Omental fat pad (tissue), 4 donors: Measurements from ENCODE around the gene PLK5. TPM values are rescaled to one million over a fixed set of nuclear protein-coding genes. Genes with fewer than 3 reads are reported as not detected.

Source experiments
- ATAC-seq: fragments of 150-250 bp; one replicate; pipeline ENCODE4 v1.9.1; 2016; ENCODE audit warnings: mild to moderate bottlenecking, moderate library complexity; ENCODE audit not compliant: low FRiP score
- DNase-seq: peaks from one replicate; pipeline ENCODE4 v3.0.0-alpha.2; 2019; ENCODE audit warnings: low spot score
- total RNA-seq, 4 donors: library from RNA; depleted of rRNA; stranded (reverse); fragments of >200 nt; gene quantifications; one replicate each; pipeline ENCODE4 v1.1.0, GENCODE V29; 2016
- TF ChIP-seq, protein P1 (sequence below), 3 donors: fragments of 450-650 bp; IDR thresholded peaks; one replicate each; pipeline ENCODE4 v1.5.1; 2016 to 2017; ENCODE audit warnings: antibody characterized with exemption in 3 of 3, mild to moderate bottlenecking in 3 of 3, moderate library complexity in 2 of 3

The PLK5 gene
- total RNA-seq, 4 donors from 2014 or later, result not detected

DNA sequence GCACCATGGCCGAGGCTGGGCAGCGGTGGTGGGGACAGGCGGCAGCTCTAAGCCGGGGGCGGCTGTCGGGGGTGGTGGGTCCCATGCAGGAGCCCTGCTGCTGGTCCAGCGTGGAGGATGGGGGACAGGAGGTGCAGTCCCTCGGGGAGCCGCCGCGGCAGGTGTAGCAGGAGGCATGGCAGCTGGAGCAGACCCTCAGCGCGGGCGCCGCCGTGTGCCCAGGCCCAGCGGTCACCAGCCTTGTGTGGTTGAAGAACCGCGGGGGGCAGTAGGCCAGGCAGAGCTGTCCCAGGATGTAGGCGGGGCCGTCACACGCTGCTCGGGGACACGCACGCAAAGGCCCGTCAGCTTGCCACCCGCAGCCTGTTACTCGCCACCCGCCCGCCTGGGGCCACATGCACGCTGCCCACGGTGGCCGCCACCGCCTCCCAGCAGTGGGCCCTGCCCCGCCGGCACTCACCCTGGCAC lies 42.0 kb upstream of the PLK5 start:
- ATAC-seq (no peak), DNase-seq (no peak)

DNA sequence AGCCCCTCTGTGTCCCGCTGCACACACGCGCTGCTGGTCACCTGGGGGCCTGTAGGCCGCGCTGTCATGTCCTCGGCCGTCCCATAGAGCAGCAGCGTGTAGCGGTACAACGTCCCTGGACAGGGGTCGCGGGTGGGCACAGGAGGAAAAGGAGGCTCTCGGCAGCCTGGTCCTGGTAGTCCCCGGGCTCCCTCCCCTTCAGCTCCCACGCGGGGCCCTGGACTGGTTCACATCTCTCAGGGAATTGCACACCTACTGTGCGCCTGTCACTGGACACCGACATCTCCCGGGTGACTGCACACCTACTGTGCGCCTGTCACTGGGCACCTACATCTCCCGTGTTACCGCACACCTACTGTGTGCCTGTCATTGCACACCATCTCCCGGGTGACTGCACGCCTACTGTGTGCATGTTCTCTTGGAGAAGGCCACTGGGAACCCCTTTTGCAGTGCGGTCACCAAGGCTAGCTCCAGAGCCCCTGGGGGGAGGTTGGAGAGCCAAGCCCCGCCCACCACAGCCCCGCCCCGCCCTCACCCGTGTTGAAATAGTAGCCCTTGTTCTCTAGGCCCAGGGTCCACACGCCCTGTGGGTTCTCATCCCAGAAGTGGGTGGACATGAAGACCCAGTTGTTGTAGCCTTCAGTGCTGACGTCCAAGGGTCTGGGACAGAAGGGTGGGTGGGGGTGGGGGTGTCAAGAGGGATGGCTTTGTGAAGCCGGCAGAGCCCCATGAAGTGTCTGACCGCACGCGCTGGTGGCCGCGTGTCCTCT lies 41.3 kb upstream of the PLK5 start:
- DNase-seq (no peak), ATAC-seq (no peak)
- TF ChIP-seq, protein P1, sequence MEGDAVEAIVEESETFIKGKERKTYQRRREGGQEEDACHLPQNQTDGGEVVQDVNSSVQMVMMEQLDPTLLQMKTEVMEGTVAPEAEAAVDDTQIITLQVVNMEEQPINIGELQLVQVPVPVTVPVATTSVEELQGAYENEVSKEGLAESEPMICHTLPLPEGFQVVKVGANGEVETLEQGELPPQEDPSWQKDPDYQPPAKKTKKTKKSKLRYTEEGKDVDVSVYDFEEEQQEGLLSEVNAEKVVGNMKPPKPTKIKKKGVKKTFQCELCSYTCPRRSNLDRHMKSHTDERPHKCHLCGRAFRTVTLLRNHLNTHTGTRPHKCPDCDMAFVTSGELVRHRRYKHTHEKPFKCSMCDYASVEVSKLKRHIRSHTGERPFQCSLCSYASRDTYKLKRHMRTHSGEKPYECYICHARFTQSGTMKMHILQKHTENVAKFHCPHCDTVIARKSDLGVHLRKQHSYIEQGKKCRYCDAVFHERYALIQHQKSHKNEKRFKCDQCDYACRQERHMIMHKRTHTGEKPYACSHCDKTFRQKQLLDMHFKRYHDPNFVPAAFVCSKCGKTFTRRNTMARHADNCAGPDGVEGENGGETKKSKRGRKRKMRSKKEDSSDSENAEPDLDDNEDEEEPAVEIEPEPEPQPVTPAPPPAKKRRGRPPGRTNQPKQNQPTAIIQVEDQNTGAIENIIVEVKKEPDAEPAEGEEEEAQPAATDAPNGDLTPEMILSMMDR (IDR thresholded peaks at IDR 0.05), result no peak

More for the DNA sequence above, 42.0 kb upstream of the PLK5 start:
- TF ChIP-seq, protein P1 (IDR thresholded peaks at IDR 0.05), result no peak

DNA sequence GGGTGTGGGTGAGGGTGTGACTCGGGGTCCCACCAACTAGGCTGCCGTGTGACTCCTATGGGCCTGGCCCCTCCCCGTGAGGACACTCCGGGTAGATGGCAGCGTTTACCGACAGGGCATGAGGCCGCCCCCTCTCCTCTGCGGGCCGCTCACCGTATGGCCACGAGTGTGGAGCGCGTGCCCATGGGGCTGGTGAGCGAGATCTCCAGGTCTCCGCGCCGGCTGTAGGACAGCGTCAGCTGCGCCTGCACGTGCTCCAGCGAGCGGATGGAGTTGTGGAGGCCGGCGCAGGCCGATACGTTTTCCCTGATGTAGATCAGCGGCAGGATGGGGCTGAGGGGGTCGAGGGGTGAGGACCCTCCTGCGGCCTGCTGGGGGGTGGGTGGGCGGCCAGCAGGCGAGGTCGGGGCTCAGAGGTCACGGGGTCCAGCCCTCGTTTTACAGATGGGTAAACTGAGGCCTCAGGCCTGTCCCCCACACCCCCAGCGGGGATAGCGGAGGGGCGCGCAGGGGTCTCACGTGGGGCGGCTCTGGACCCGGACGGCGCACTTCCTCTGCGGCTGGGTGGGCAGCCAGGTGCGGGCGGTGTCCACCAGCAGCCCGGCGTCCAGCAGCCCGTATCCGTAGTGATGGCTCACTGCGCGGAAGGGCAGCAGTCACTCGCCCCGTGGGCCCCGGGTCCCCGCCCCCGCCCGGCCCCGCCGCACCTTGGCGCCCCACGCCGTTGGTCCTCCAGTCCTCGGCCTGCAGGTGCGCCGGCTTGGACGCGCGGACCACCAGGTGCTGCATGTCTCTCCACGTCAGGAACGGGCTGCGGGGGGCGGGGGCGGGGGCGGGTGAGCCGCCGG lies 40.5 kb upstream of the PLK5 start:
- no peak for DNase-seq
- ATAC-seq, result no peak
- TF ChIP-seq, protein P1 (IDR thresholded peaks at IDR 0.05), result no peak

DNA sequence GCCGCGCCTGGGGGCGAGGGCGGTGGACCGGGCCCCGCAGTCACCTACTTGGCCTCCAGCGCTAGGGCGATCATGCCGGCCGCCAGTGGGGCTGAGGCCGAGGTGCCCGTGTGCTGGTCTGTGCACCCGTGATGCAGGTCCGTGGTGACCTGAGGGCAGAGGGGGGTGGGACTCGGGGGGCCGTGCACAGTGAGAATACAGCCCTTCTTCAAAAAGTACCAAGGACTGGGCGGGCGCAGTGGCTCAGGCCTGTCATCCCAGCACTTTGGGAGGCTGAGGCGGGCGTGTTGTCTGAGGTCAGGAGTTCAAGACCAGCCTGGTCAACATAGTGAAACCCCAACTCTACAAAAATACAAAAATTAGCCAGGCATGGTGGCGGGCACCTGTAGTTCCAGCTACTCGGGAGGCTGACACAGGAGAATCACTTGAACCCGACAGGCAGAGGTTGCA lies 39.9 kb upstream of the PLK5 start:
- ATAC-seq (no peak), DNase-seq (no peak)
- TF ChIP-seq, protein P1 (IDR thresholded peaks at IDR 0.05), result no peak

DNA sequence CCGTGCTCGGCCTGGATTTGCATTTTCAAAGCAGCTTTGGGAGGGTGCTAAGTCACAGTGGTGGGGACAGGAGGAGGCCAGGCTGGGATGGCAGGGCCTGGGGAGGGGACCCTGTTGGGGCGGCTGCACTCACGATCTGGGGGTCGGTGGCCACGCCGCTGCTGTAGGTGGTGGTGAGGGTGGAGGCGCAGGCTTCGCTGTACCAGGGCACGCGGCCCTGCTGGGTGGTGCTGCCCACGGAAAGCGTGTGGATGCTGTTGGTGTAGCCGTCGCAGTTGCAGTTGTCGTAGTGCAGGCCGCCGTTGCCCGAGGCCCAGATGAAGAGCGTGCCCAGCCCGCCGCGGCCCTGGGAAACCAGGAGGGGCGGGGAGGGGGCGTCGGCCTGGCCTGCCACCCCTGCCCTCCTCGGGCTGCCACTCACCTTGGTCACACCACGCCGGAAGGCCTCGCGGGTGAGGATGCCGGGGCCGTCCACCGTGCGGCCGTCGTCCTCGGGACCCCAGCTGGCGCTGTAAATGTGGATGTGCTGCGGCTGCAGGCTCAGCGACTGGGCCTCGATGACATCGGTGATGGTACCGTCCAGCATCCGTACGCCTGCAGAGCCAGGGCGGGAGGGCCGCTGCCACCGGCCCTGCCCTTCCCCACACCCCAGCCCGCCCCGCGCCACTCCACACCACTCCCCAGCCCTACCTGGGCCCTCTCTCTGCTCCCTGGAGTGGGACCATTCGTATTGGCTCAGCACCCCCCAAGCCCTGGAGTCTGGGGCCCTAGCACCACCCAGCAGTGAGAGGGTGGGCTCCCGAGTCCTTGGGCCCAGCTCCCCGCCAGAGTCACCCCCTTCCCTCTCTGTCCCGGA lies 36.9 kb upstream of the PLK5 start:
- no peak for DNase-seq
- TF ChIP-seq, protein P1 (IDR thresholded peaks at IDR 0.05), result no peak
- ATAC-seq, result no peak

DNA sequence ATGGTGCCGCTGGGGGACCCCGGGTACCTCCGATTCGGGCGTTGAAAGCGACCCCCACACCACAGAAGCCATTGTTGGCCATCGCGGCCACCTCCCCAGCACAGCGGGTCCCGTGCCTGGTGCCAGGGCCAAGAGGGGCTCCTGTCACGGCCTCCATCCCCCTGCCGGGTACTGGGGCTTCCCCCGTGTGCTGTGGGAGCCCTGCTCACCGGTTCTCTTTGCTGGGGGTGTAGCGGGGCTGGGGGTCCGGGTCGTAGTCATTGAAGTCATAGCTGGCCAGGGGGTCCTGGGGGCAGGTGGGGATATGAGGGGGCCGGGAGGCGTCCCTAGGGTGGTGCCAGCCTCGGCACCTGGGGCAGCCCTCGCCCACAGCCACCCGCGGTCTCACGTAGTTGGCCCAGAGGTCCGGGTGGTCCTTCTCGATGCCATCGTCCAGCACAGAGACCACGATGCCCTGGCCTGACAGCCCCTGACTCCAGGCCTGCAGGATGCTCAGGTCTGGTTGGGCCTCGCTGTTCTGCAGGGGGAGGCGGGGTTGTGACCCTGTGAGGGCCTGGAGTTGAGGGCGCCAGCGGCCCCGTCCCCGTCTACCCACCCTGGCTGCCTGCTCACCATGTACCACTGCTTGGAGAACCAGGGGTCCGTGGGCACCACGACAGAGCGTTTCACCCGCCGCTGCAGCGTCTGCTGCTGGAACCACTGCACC lies 36.1 kb upstream of the PLK5 start:
- DNase-seq (no peak), ATAC-seq (no peak)
- TF ChIP-seq, protein P1 (IDR thresholded peaks at IDR 0.05), result no peak
